ENCODE data around the gene FUT4.

- TF ChIP-seq, protein P1, sequence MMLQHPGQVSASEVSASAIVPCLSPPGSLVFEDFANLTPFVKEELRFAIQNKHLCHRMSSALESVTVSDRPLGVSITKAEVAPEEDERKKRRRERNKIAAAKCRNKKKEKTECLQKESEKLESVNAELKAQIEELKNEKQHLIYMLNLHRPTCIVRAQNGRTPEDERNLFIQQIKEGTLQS (CRISPR knock-in tag; conservative IDR thresholded peaks at IDR 0.05), result no peak
- TF ChIP-seq SMAD3 (CRISPR knock-in tag; IDR thresholded peaks at IDR 0.05; ENCODE audit: borderline replicate concordance) (no peak), NR2C2 (CRISPR knock-in tag; IDR thresholded peaks at IDR 0.05) (no peak), CTCF (IDR thresholded peaks at IDR 0.05) (no peak), RELA (CRISPR knock-in tag; IDR thresholded peaks at IDR 0.05; ENCODE audit: borderline replicate concordance) (no peak), ZNF263 (CRISPR knock-in tag; IDR thresholded peaks at IDR 0.05; ENCODE audit: low read depth) (no peak), ZBTB21 (CRISPR knock-in tag; IDR thresholded peaks at IDR 0.05; ENCODE audit: borderline replicate concordance) (no peak), JUN (CRISPR knock-in tag; IDR thresholded peaks at IDR 0.05) (no peak), KAT7 (CRISPR knock-in tag; IDR thresholded peaks at IDR 0.05; ENCODE audit: borderline replicate concordance) (no peak), NFYB (CRISPR knock-in tag; conservative IDR thresholded peaks at IDR 0.05; ENCODE audit: low read depth) (no peak), MAX (CRISPR knock-in tag; IDR thresholded peaks at IDR 0.05) (no peak), CREM (CRISPR knock-in tag; IDR thresholded peaks at IDR 0.05) (no peak), CREB1 (CRISPR knock-in tag; IDR thresholded peaks at IDR 0.05) (no peak), IRF2 (CRISPR knock-in tag; IDR thresholded peaks at IDR 0.05; ENCODE audit: borderline replicate concordance, low read depth) (no peak)
Observed at GRCh38 chr11:94513091-94513490, 30.6 kb upstream of the FUT4 start.

All from WTC11 (cell line).